Right renal pelvis (tissue), 4 donors: Measurements from ENCODE around the gene RUBCN. TPM values are rescaled to one million over a fixed set of nuclear protein-coding genes. Genes with fewer than 3 reads are reported as not detected.
"Not testable (repeated sequence)": the region's sequence is repeated elsewhere in the genome, so short reads cannot be mapped to it uniquely, and the experiment has no call there.

ENCODE experiments used
- DNase-seq, 4 donors: peaks; one replicate each; pipeline ENCODE4 v3.0.0-alpha.2; 2013; ENCODE audit warnings: low read depth in 4 of 4, low spot score in 3 of 4, missing footprints in 1 of 4
- polyA plus RNA-seq, 4 donors: library from polyadenylated mRNA; unstranded; fragments of 120-200 nt; gene quantifications; one replicate each; pipeline ENCODE4 v1.2.1, GENCODE V29; 2013; ENCODE audit not compliant: insufficient read length in 4 of 4

The RUBCN gene
- polyA plus RNA-seq, 4 donors, result 8.3 to 11.6 (median 9.6) TPM

DNA sequence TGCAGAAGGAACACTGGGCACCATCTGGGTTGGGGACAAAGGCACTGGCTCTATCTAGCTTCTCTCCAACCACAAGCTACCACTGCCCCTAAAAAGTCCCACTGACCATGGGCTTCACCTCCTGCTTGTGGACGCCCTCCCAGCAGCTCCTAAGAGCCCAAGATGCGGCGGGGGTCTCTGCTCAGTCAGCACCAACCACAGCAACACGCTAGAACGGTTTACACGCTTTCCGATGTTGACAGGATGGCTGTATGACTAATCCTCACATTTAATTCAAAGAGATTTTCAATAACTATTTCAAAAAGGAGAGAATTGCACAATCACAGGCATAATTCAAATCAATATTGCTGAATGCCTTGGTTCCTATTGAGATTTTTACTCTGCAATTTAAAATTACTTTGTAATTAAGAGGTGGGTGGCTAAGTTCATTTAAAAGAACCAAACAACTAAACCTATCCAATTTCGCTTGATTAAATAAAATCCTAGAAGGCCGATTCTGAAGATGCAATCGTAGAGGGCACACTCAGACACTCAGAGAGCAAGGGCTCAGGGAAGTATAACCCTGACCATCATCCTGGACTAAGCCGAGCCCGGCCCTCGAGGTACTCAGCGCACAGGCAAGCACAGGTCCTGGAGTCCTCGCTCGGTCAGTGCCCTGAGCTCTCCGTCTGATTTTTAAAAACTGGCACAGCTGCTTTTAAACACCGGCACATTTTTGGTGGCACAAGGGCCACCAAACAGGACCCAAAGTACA, 110.1 kb downstream of the RUBCN start:
- DNase-seq, result not testable (repeated sequence)

GRCh38 chr3:197621478-197621877, 115.2 kb downstream of the RUBCN start:
- DNase-seq, result not testable (repeated sequence)

Other genes with a start within 250 kb of the RUBCN start
- gene BDH1, start 180.9 kb downstream of the RUBCN start, polyA plus RNA-seq, result 10 to 100 TPM; 35.5 to 47.6 (median 41.2) TPM
- 100 to 1,000 TPM in 3 of 4 donors, 10 to 100 TPM in 1; 93.3 to 113 (median 108) TPM for gene FYTTD1, start 13.0 kb upstream of the RUBCN start, polyA plus RNA-seq
- gene LRCH3, start 54.4 kb upstream of the RUBCN start, polyA plus RNA-seq, result 10 to 100 TPM; 33.4 to 39.3 (median 37.2) TPM
- 1,000 to 10,000 TPM; 1,537 to 1,824 (median 1,711) TPM for gene RPL35A, start 213.3 kb upstream of the RUBCN start, polyA plus RNA-seq
- gene LMLN, start 223.3 kb upstream of the RUBCN start, polyA plus RNA-seq, result 10 to 100 TPM in 1 of 4 donors, 1 to 10 TPM in 3; 8.2 to 10.8 (median 8.5) TPM